Measurements from ENCODE around the gene CD9. TPM values are rescaled to one million over a fixed set of nuclear protein-coding genes. Genes with fewer than 3 reads are reported as not detected.

The CD9 gene
- total RNA-seq, 2 donors from 2014 or later: 249 to 300 TPM

DNA sequence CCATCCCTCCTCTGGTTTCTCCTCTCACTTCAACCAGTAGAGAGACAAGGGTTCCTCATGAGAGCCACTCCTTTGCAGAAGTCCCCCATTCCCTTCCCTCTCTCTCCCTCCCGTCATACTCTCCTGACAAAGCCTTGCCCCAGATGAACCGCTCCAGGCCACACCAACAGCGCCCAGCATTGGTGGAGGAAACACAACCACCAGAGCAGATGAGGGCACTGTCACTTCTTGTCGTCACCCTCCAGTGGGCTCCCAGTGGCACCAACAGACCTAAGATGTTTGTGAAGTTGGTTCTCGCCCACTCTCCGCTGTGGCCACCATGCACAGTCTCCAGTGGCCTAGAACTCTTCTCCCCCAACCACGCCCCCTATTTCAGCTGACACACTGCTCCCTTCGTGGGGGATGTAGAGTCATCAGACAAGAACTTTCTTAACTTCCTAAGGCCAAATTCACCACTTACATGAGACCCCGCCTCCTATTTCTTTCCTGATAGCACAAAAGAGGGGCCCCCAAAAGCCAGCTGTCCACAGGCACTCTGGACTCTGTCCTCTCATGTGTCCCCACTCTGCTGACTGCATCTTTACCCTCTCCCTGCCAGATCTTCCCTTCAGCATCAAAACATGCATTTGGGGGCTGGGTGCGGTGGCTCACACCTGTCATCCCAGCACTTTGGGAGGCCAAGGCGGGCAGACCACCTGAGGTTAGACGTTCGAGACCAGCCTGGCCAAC, 81.0 kb downstream of the CD9 start:
- H3K27ac ChIP-seq: peak overlapping the region; percentile 78 to 84
- H3K36me3 ChIP-seq: no peaks in the 10 kb centered on the region
- no peak for DNase-seq (ENCODE audit: low spot score)

DNA sequence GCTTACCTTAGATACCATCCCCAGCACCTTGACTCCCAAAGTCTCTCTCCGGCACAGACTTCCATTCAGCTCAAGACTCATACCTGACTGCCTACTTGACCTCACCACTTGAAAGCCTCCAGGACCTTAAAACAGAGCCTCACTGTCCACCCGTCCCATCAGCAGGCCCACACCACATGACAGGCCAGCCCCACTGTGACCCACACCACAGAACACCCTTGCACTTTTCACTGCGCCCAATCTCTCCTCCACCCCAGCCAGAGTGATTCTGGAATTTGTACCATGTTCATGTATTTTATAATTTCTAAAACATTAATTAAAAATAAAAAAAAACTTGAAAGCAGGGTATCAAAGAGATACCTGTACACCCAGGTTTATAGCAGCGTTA, 82.2 kb downstream of the CD9 start:
- TF ChIP-seq, protein P1, sequence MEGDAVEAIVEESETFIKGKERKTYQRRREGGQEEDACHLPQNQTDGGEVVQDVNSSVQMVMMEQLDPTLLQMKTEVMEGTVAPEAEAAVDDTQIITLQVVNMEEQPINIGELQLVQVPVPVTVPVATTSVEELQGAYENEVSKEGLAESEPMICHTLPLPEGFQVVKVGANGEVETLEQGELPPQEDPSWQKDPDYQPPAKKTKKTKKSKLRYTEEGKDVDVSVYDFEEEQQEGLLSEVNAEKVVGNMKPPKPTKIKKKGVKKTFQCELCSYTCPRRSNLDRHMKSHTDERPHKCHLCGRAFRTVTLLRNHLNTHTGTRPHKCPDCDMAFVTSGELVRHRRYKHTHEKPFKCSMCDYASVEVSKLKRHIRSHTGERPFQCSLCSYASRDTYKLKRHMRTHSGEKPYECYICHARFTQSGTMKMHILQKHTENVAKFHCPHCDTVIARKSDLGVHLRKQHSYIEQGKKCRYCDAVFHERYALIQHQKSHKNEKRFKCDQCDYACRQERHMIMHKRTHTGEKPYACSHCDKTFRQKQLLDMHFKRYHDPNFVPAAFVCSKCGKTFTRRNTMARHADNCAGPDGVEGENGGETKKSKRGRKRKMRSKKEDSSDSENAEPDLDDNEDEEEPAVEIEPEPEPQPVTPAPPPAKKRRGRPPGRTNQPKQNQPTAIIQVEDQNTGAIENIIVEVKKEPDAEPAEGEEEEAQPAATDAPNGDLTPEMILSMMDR (IDR thresholded peaks at IDR 0.05): no peak
- Histone ChIP-seq H3K27me3 (replicated peaks; ENCODE audit: insufficient read depth) (no peaks in the 10 kb centered on the region), H3K27ac (no peak overlapping the region), H3K4me3 (no peak overlapping the region), H3K9me3 (no peaks in the 10 kb centered on the region), H3K4me1 (ENCODE audit: control insufficient read depth in 1 of 2, low read depth in 2 of 2) (peaks cover 24 to 46% of the 10 kb centered on the region in 2 donors), H3K36me3 (no peaks in the 10 kb centered on the region)
- ATAC-seq (ENCODE audit: insufficient number of reproducible peaks, low FRiP score, low read depth) (no peak), DNase-seq (ENCODE audit: low spot score) (no peak)

More for the DNA sequence above, 81.0 kb downstream of the CD9 start:
- no peak for ATAC-seq (ENCODE audit: insufficient number of reproducible peaks, low FRiP score, low read depth)
- TF ChIP-seq, protein P1 (IDR thresholded peaks at IDR 0.05): no peak
- Histone ChIP-seq H3K27me3 (replicated peaks; ENCODE audit: insufficient read depth) (no peaks in the 10 kb centered on the region), H3K4me3 (no peak overlapping the region), H3K9me3 (no peaks in the 10 kb centered on the region), H3K4me1 (ENCODE audit: control insufficient read depth in 1 of 2, low read depth in 2 of 2) (peaks cover 24 to 42% of the 10 kb centered on the region in 2 donors)

DNA sequence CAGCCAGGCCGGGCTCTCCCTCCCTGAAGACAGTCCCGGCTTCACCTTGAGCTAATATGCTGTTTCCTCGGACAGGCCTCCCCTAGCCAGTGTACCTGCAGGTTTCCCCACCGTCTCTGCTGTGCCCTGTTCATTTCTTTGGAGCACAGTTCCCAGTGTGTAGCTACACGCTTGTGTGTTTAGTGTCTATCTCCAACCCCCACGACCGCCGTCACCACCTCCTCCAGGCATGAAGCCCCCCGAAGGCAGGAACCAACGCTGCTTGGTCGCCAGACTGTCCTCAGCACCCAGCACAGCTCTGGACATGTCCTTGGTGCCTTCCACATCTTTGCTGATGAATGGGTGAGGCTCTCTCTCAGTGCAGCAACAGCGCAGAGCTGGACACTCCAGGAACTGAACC, 84.1 kb downstream of the CD9 start:
- Histone ChIP-seq H3K36me3 (no peaks in the 10 kb centered on the region), H3K9me3 (no peaks in the 10 kb centered on the region), H3K4me3 (no peak overlapping the region), H3K4me1 (ENCODE audit: control insufficient read depth in 1 of 2, low read depth in 2 of 2) (peaks cover 13 to 34% of the 10 kb centered on the region in 2 donors), H3K27ac (no peak overlapping the region), H3K27me3 (replicated peaks; ENCODE audit: insufficient read depth) (no peaks in the 10 kb centered on the region)
- TF ChIP-seq, protein P1 (IDR thresholded peaks at IDR 0.05): no peak
- DNase-seq (ENCODE audit: low spot score) (no peak), ATAC-seq (ENCODE audit: insufficient number of reproducible peaks, low FRiP score, low read depth) (no peak)

DNA sequence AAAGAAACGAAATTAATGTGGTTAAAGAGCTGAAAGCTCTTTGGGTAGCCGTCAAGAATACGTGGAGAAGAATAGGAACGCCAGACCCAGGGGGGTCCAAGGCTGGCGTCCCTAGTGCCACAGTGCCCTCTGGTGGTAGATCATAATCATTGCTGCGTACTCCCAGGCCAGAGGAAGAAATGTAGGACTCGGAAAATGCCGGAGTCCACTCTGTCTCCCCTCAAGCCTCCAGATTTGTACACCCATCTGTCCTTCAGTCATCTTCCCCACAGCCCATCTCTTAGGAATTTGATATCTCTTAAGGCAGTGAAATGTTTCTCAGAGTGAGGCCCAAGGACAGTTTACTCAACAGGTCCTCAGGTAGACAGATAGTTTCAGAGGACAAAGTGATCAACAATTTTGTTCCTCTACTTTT, 84.9 kb downstream of the CD9 start:
- no peak overlapping the region for H3K27ac ChIP-seq
- H3K27me3 ChIP-seq (replicated peaks; ENCODE audit: insufficient read depth): no peaks in the 10 kb centered on the region
- H3K36me3 ChIP-seq: no peaks in the 10 kb centered on the region
- ATAC-seq (ENCODE audit: insufficient number of reproducible peaks, low FRiP score, low read depth) (peak; percentile 53), DNase-seq (ENCODE audit: low spot score) (no peak)
- no peak overlapping the region for H3K4me3 ChIP-seq
- TF ChIP-seq, protein P1 (IDR thresholded peaks at IDR 0.05): peak; percentile 93
- no peaks in the 10 kb centered on the region for H3K9me3 ChIP-seq
- H3K4me1 ChIP-seq (ENCODE audit: control insufficient read depth in 1 of 2, low read depth in 2 of 2): peaks cover 6 to 27% of the 10 kb centered on the region in 2 donors

DNA sequence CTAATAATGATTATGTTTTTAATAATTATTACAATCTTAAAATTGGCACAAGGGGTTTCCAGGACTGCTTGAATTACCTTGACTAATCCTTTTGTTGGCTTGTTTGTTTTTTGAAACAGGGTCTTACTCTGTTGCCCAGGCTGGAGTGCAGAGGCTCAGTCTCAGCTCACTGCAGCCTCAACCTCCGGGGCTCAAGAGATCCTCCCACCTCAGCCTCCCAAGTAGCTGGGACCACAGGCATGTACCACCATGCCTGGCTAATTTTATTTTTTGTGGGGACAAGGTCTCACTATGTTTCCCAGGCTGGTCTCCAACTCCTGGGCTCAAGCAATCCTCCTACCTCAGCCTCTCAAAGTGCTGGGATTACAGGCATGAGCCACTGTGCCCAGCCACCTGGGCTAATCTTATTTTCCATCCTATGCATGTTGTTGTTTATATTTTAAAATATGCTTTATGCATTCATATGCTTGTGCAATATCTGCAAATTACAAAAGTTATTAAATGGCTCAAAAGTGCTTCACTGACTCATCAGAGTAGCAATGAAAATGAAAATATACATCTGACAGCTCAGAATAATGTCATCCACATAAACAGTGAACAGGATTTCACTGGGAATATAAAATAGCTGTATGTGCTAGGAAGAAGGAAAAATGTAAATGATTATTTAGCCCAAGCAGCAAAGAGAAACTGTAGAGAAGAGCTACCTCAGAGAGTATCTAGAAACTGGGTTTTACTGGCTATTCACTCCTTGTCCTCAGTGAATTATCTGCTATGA, 85.5 kb downstream of the CD9 start:
- Histone ChIP-seq H3K36me3 (no peaks in the 10 kb centered on the region), H3K4me1 (ENCODE audit: control insufficient read depth in 1 of 2, low read depth in 2 of 2) (peaks cover under 1 to 21% of the 10 kb centered on the region in 2 donors), H3K9me3 (no peaks in the 10 kb centered on the region), H3K27ac (no peak overlapping the region), H3K4me3 (no peak overlapping the region), H3K27me3 (replicated peaks; ENCODE audit: insufficient read depth) (no peaks in the 10 kb centered on the region)
- TF ChIP-seq, protein P1 (IDR thresholded peaks at IDR 0.05): no peak
- DNase-seq (ENCODE audit: low spot score): no peak
- ATAC-seq (ENCODE audit: insufficient number of reproducible peaks, low FRiP score, low read depth): no peak

Data from thoracic aorta (tissue), 2 donors.